GM23338 (cell line): Measurements from ENCODE around the gene CCDC27.

Experiments
- ZNF331 ChIP-seq: fragments of 250-450 bp; sonication (Bioruptor Pico); IDR thresholded peaks from 2 replicates; pipeline ENCODE4 v1.5.0; 2020; ENCODE audit warnings: low read depth, mild to moderate bottlenecking, moderate library complexity
- TF ChIP-seq, protein P1 (sequence below), 2 experiments: fragments of 200-600 bp in 1 of 2; sonication (generic) in 1 of 2; conservative IDR thresholded peaks; 2 replicates each; pipeline versions ENCODE4 v1.5.1 to v1.6.1; 2016 to 2017; ENCODE audit warnings: antibody characterized with exemption in 2 of 2, low read depth in 2 of 2, mild to moderate bottlenecking in 2 of 2, moderate library complexity in 1 of 2

DNA sequence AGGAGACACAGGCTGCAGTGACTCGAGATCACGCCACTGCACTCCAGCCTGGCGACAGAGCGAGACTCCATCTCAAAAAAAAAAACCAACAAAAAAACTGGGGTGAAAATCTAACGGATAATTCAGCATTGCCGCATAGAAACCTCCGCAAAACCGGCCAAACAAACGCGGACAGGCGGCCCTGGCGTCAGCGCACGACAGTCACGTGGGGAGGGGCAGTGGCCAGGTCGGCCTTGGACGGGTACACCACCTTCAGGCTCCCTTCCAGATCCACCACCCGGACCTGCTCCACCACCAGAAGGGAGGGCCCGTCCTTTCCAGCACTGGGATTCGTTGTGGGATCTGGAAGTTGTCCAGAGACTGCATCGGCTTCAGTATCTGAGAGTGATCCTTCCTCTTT lies 28.7 kb downstream of the CCDC27 start:
- TF ChIP-seq, protein P1, sequence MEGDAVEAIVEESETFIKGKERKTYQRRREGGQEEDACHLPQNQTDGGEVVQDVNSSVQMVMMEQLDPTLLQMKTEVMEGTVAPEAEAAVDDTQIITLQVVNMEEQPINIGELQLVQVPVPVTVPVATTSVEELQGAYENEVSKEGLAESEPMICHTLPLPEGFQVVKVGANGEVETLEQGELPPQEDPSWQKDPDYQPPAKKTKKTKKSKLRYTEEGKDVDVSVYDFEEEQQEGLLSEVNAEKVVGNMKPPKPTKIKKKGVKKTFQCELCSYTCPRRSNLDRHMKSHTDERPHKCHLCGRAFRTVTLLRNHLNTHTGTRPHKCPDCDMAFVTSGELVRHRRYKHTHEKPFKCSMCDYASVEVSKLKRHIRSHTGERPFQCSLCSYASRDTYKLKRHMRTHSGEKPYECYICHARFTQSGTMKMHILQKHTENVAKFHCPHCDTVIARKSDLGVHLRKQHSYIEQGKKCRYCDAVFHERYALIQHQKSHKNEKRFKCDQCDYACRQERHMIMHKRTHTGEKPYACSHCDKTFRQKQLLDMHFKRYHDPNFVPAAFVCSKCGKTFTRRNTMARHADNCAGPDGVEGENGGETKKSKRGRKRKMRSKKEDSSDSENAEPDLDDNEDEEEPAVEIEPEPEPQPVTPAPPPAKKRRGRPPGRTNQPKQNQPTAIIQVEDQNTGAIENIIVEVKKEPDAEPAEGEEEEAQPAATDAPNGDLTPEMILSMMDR (conservative IDR thresholded peaks at IDR 0.05; ENCODE audit: low read depth in 2 of 2), result no peak
- no peak for TF ChIP-seq ZNF331 (CRISPR knock-in tag)
